GM19467 (cell line): Measurements from ENCODE around the gene VWA2.

ENCODE experiments used
- ATAC-seq: cut with Tn5 transposase; IDR thresholded peaks from one replicate; pipeline ENCODE4 v1.9.1; 2021; ENCODE audit warnings: mild to moderate bottlenecking, moderate library complexity; ENCODE audit not compliant: unreplicated experiment

VWA2 gene

GRCh38 chr10:114295393-114295792, 56.3 kb downstream of the VWA2 start:
- no peak for ATAC-seq

- ATAC-seq, result no peak
Observed at GRCh38 chr10:114297136-114297705, 58.2 kb downstream of the VWA2 start.

DNA sequence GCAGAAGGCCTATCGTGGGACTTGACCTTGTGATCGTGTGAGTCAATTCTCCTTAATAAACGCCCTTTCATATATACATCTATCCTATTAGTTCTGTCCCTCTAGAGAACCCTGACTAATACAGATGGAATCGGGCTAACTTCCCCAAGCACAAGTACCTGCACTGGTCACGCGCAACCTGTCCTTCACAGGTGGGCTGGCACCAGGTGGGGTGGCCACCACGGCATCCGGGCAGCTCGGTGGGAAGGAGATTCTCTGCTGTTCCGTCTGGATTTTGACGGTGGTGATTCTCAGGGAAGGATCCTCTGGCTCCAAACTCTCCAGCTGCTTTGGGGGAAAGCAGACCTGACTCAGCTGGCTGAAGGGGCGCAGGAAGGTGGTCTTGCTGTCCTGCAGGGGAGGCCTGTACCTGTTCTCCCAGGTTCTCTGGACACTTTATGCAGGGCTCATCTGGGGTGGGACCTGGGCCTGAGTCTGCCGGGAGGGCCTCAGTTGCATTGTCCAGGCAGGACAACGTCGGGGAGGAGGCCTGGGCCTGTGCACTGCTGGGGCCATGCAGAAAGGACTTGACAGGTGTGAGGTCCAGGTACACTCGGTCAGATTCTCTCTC, 61.1 kb downstream of the VWA2 start:
- ATAC-seq, result no peak

DNA sequence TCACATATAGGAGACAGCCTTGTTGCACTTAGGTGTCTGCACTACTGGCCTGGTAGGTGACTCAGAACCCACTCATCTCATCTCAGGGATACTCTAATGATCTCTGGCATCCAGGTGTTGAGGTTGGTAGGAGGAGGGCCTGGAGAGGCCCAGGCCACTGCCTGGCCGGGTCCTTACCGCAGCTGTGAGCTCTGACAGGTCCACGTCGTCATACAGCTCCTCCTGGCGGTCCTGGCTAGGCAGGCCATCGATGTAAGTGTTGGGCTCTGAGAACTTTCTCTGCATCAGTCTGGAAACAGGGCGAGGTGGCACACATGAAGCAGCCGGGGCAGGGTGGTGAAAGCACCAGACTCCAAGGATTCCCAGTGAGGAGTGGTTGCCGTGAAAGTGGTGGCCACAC, 62.1 kb downstream of the VWA2 start:
- no peak for ATAC-seq

GRCh38 chr10:114301951-114302710, 63.1 kb downstream of the VWA2 start:
- ATAC-seq, result no peak

DNA sequence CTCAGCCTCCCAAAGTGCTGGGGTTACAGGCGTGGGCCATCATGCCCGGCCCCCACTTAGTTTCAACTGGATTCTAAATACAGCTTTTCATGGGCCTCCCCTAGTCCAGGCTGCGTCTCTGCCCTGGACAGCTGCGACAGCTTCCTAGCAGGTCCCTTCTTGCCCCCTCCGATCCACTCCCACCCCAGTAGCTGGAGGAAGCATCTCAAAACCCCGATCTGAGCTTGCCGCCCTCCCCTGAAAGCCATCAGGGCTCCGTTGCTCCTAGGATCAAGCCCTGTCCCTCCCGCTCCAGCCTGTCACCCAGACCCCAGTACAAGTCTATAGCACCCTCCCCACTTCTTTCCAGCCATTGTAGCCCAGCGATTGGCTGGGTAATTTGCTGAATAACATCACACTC, 64.5 kb downstream of the VWA2 start:
- ATAC-seq, result no peak

DNA sequence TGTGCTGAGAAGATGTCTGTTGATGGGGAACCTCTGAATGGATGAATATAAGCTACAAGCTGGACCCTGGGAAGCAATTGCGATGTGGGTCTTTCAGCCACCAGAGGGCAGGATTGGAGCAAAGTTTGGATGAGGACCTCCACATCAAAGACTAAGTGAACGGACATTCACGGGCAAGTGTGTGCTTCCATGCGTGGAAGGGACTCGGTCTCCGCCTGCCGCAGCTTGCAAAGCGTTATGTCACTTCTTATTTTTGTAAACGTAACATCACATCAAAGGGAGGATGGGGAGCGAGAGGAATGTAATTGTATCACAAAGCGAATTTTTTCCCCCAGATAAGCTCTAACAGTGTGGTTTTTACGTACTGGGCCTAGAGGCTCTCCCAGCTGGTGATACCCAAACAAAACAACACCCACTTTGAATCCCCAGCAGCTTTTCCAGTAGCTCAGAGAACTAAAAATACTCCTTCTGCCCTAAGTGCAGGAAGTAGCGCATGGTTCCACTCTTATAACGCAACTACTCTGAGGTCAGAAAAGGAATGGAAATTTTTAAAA, 65.0 kb downstream of the VWA2 start:
- peak; percentile 76 for ATAC-seq

DNA sequence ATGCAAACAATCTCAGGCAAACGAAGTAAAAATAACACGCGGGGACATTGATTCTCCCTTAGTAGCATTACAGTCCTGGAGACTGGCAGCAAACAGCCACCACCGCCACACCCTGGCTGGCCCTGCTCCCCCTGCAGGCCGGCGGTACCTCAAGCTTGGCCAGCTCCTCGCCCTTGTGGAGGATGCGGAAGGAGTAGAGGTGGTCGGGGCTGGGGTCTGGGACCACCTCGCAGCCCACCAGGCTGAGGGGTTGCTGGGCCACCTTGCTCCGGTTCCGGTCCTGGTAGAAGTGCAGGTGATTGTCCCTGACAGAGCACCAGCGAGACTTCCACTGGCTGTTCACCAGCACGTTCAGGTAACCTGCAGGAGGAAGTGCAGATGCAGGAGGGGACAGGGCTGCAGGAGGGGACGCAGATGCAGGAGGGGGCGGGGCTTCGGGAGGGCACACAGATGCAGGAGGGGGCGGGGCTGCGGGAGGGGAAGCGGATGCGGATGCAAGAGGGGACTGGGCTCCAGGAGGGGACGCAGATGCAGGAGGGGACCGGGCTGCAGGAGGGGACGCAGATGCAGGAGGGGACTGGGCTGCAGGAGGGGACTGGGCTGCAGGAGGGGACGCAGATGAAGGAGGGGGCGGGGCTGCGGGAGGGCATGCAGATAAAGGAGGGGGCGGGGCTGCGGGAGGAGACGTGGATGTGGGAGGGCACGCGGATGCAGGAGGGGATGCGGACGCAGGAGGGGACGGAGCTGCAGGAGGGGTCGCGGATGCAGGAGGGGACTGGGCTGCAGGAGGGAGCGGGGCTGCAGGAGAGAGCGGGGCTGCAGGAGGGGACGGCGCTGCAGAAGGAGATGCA, 65.7 kb downstream of the VWA2 start:
- peak; percentile 71 for ATAC-seq

DNA sequence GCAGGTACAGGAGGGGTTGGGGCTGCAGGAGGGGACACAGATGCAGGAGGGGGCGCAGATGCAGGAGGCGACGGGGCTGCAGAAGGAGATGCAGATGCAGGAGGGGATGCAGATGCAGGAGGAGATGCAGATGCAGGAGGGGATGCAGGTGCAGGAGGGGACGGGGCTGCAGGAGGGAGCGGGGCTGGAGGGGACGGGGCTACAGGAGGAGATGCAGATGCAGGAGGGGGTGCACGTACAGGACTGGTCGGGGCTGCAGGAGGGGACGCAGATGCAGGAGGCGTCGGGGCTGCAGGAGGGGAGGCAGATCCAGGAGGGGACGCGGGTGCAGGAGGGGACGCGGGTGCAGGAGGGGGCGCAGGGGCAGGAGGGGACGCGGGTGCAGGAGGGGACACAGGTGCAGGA, 66.5 kb downstream of the VWA2 start:
- ATAC-seq, result no peak

DNA sequence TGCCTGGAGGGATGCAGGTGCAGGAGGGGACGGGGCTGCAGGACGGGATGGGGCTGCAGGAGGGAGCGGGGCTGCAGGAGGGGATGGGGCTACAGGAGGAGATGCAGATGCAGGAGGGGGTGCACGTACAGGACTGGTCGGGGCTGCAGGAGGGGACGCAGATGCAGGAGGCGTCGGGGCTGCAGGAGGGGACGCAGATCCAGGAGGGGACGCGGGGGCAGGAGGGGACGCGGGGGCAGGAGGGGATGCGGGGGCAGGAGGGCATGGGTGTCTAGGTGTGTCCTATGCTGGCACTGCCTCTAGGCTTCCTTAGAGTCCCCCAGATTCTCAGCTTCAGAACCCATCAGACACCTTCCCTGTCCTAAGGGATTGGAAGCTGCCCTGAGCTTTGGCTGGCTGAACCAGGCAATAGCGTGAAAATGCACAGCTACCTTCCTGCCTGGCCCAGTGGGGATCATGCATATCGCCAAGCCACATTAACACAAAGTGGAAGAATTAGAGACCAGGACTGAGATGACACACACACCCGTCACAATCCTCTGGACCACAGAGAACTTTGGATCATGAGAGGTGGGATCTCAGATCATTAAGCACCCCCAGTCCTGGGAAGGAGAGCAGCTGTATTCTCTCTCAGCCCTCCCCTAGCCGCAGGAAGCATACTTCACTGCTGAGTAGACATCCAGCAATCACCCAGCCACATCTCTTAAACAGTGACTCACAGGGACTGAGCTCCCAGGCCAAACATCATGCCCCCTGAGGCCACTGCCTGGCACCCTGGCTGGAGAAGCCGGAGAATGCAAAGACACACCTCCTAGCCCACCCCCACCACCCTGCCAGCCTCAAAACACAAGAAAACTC, 67.3 kb downstream of the VWA2 start:
- no peak for ATAC-seq

- no peak for ATAC-seq
Observed at GRCh38 chr10:114307731-114308130, 68.7 kb downstream of the VWA2 start.

DNA sequence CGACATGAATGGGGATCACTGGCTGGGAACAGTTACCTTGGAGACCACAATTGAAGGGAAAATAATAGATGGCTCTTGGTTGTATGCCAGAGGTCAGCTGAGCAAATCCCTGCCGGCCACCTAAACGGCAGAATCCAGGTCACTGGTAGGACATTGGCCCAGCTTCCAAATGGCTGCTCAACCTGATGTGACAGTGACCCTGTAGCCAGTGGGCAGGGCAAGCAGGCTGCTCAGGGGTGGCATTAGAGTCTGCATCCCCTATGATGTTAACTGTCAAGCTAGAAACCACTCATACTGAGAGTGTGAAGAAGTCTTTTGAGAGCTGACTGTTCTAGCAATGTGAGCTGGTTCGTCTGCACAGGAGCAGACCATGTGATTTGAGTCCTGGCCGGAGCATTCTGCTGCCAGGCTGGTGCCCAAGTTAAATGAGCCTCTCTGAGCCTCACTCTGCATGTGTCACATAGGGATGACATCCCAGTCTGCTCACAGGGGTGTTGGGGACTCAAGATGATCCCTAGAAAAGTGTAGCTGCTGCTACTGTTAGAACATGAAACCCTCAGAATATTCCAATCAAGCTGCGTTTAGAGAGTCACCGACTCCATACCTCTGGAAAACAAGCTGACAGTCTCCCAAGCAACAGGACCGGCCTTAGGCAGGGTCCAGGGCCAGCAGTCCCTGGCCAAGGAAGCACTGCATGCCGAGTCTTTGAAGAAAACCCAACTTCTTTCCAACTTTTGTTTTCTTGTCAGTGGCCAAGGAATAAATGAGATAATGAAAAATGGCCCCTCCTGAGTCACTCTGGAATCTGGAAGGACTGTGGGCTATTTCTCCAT, 69.7 kb downstream of the VWA2 start:
- no peak for ATAC-seq

DNA sequence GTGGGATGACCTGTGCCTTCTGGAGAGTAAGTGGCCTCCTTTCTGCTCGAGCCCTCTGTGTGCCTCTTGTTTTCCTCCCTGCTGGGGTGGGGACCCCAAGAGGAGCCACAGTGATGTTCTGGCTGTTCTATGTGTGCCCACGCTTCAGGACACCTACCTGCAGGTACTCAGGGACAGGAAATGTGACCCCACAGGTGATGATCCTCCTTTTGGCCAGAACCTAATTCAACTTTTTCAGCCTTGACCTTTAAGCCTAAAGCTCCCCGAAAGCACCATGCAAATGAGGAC, 70.3 kb downstream of the VWA2 start:
- no peak for ATAC-seq

GRCh38 chr10:114310346-114310745, 71.3 kb downstream of the VWA2 start:
- no peak for ATAC-seq

- no peak for ATAC-seq
Observed at GRCh38 chr10:114311023-114311422, 72.0 kb downstream of the VWA2 start.

- ATAC-seq, result no peak
Observed at GRCh38 chr10:114311496-114312209, 72.6 kb downstream of the VWA2 start.

DNA sequence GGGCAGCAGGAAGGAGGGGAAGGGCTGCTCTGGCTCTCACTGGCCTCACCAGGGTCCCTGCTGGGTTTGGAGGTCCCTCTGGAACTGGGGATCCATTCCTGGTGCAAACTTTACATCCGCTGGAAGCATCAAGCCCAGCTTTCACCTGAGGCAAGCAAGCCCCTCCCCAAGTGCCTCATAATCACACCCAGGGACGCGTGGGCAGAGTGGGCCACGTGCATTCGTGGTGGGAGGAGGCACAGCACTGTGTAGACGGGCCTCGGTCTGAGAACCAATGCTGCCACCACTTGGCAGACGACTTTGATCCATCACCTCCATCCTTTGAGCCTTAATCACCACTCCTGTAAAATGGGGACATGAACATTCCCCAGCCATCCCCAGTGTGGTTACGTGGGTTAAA, 74.1 kb downstream of the VWA2 start:
- no peak for ATAC-seq

DNA sequence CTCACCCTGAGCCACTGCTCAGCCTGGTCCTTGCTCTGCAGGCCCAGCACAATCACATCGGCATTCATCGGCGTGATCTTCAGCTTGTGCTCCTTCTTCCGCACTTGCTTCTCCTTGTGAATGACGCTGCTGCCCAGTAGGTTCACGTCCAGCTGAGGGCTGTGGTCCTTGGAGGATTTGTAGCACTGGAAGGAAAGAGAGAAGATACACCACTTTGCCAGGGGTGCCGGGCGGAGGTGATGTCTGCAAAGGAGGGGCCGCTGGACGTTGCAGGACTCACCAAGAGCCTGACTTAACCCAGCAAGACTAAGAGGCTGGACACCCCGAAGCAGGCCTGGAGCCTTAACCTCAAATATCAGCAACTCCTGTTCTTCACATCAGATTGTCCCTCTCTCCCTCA, 74.8 kb downstream of the VWA2 start:
- no peak for ATAC-seq
